ENCODE measurements around the gene KRTAP9-1. TPM values are rescaled to one million over a fixed set of nuclear protein-coding genes. Genes with fewer than 3 reads are reported as not detected.
A peak's percentile ranks its signal among the peaks of the same experiment; 100 is the strongest.

Gene KRTAP9-1
- total RNA-seq, 1 experiment from 2014 or later, result not detected

DNA sequence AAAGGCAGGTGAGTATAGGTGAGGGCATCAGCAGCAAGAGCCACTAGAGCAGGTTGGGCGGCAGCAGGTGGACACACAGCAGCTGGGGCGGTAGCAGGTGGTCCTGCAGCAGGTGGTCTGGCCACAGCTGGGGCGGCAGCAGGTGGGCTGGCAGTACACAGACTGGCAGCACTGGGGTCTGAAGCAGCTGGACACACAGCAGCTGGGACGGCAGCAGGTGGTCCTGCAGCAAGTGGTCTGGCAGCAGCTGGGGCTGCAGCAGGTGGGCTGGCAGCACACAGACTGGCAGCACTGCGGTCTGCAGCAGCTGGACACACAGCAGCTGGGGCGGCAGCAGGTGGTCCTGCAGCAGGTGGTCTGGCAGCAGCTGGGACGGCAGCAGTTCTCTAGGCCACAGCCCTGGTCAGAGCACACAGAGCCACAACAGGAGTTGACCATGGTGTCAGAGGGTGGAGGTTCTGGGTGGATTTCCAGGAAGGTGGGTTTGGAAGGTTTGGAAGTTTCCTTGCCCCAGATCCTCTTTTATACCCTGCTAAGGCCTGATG, 11.9 kb upstream of the KRTAP9-1 start, which contains the start of gene KRTAP4-2:
KRTAP4-2 (minus strand) TSS at position 495 of the 545 bp plus-strand sequence; CDS start at position 438, 57 bp downstream.
- Mint-ChIP-seq H3K4me3 (no peak within 1 kb of the TSS), H3K9me3 (no peaks in the 10 kb centered on the region), H3K36me3 (no peaks in the 10 kb centered on the region), H3K27ac (no peak within 1 kb of the TSS), H3K27me3 (ENCODE audit: low read depth) (no peaks in the 10 kb centered on the region; the same call in 1 of the 2 replicates), H3K4me1 (no peaks in the 10 kb centered on the region)
- POLR2A ChIA-PET, result no interaction called here
- ATAC-seq (no peak), DNase-seq (ENCODE audit: low spot score) (no peak)
- CTCF ChIA-PET, result interaction anchor here (1.5 kb wide), 1 partner anchor 315 kb away, joined by 3 read pairs; no protein-coding TSS in a partner anchor
- TF ChIP-seq, protein P1, sequence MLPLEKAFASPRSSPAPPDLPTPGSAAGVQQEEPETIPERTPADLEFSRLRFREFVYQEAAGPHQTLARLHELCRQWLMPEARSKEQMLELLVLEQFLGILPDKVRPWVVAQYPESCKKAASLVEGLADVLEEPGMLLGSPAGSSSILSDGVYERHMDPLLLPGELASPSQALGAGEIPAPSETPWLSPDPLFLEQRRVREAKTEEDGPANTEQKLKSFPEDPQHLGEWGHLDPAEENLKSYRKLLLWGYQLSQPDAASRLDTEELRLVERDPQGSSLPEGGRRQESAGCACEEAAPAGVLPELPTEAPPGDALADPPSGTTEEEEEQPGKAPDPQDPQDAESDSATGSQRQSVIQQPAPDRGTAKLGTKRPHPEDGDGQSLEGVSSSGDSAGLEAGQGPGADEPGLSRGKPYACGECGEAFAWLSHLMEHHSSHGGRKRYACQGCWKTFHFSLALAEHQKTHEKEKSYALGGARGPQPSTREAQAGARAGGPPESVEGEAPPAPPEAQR (CRISPR knock-in tag; IDR thresholded peaks at IDR 0.05), result no peak
- TF ChIP-seq ZNF423 (CRISPR knock-in tag; IDR thresholded peaks at IDR 0.05), result peak; percentile 55; the same call in 1 of the 2 replicates

DNA sequence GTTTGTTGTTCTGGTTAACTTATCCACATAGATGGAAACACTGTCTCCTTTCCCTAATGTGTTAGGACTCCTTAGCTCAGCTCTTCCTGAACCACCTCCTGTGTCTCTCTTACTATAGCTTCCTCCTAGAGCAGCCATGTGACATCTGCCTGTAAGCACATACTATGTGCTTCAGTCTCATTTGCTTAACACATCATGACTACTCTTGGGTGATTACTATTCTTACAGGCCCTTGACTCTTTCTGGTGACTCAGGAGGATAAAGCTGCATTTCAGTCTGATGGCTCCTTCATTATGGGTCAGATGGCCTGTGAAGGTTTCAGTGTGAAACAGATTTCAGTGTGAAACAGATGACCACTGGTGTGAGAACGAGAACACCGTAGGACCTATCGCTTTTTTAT, 11.3 kb upstream of the KRTAP9-1 start:
- ATAC-seq (no peak), DNase-seq (ENCODE audit: low spot score) (no peak)
- no peaks in the 10 kb centered on the region for H3K36me3 Mint-ChIP-seq
- H3K4me1 Mint-ChIP-seq, result no peaks in the 10 kb centered on the region
- no peaks in the 10 kb centered on the region for H3K9me3 Mint-ChIP-seq
- no peak overlapping the region for H3K4me3 Mint-ChIP-seq
- no peak overlapping the region for H3K27ac Mint-ChIP-seq
- H3K27me3 Mint-ChIP-seq (ENCODE audit: low read depth), result no peaks in the 10 kb centered on the region; the same call in 1 of the 2 replicates
- CTCF ChIA-PET, result interaction anchor here (1.5 kb wide), 1 partner anchor 315 kb away, joined by 3 read pairs; no protein-coding TSS in a partner anchor
- POLR2A ChIA-PET, result no interaction called here
- TF ChIP-seq ZNF317 (CRISPR knock-in tag; IDR thresholded peaks at IDR 0.05; ENCODE audit: borderline replicate concordance, low read depth), result no peak
- no peak for TF ChIP-seq ZNF232 (CRISPR knock-in tag; IDR thresholded peaks at IDR 0.05)
- TF ChIP-seq, protein P2, sequence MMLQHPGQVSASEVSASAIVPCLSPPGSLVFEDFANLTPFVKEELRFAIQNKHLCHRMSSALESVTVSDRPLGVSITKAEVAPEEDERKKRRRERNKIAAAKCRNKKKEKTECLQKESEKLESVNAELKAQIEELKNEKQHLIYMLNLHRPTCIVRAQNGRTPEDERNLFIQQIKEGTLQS (CRISPR knock-in tag; conservative IDR thresholded peaks at IDR 0.05), result no peak
- TF ChIP-seq, protein P3, sequence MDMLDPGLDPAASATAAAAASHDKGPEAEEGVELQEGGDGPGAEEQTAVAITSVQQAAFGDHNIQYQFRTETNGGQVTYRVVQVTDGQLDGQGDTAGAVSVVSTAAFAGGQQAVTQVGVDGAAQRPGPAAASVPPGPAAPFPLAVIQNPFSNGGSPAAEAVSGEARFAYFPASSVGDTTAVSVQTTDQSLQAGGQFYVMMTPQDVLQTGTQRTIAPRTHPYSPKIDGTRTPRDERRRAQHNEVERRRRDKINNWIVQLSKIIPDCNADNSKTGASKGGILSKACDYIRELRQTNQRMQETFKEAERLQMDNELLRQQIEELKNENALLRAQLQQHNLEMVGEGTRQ (CRISPR knock-in tag; IDR thresholded peaks at IDR 0.05), result no peak
- TF ChIP-seq, protein P4, sequence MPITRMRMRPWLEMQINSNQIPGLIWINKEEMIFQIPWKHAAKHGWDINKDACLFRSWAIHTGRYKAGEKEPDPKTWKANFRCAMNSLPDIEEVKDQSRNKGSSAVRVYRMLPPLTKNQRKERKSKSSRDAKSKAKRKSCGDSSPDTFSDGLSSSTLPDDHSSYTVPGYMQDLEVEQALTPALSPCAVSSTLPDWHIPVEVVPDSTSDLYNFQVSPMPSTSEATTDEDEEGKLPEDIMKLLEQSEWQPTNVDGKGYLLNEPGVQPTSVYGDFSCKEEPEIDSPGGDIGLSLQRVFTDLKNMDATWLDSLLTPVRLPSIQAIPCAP (CRISPR knock-in tag; IDR thresholded peaks at IDR 0.05), result no peak
- TF ChIP-seq EMX1 (CRISPR knock-in tag; IDR thresholded peaks at IDR 0.05), result no peak
- no peak for TF ChIP-seq ZNF219 (CRISPR knock-in tag; IDR thresholded peaks at IDR 0.05; ENCODE audit: borderline replicate concordance)
- TF ChIP-seq SMAD4 (CRISPR knock-in tag; IDR thresholded peaks at IDR 0.05), result no peak
- TF ChIP-seq ZNF263 (CRISPR knock-in tag; IDR thresholded peaks at IDR 0.05; ENCODE audit: low read depth), result no peak
- TF ChIP-seq, protein P5, sequence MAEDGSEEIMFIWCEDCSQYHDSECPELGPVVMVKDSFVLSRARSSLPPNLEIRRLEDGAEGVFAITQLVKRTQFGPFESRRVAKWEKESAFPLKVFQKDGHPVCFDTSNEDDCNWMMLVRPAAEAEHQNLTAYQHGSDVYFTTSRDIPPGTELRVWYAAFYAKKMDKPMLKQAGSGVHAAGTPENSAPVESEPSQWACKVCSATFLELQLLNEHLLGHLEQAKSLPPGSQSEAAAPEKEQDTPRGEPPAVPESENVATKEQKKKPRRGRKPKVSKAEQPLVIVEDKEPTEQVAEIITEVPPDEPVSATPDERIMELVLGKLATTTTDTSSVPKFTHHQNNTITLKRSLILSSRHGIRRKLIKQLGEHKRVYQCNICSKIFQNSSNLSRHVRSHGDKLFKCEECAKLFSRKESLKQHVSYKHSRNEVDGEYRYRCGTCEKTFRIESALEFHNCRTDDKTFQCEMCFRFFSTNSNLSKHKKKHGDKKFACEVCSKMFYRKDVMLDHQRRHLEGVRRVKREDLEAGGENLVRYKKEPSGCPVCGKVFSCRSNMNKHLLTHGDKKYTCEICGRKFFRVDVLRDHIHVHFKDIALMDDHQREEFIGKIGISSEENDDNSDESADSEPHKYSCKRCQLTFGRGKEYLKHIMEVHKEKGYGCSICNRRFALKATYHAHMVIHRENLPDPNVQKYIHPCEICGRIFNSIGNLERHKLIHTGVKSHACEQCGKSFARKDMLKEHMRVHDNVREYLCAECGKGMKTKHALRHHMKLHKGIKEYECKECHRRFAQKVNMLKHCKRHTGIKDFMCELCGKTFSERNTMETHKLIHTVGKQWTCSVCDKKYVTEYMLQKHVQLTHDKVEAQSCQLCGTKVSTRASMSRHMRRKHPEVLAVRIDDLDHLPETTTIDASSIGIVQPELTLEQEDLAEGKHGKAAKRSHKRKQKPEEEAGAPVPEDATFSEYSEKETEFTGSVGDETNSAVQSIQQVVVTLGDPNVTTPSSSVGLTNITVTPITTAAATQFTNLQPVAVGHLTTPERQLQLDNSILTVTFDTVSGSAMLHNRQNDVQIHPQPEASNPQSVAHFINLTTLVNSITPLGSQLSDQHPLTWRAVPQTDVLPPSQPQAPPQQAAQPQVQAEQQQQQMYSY (CRISPR knock-in tag; IDR thresholded peaks at IDR 0.05), result no peak
- TF ChIP-seq, protein P6, sequence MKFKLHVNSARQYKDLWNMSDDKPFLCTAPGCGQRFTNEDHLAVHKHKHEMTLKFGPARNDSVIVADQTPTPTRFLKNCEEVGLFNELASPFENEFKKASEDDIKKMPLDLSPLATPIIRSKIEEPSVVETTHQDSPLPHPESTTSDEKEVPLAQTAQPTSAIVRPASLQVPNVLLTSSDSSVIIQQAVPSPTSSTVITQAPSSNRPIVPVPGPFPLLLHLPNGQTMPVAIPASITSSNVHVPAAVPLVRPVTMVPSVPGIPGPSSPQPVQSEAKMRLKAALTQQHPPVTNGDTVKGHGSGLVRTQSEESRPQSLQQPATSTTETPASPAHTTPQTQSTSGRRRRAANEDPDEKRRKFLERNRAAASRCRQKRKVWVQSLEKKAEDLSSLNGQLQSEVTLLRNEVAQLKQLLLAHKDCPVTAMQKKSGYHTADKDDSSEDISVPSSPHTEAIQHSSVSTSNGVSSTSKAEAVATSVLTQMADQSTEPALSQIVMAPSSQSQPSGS (CRISPR knock-in tag; IDR thresholded peaks at IDR 0.05; ENCODE audit: borderline replicate concordance, low read depth), result no peak
- TF ChIP-seq, protein P7, sequence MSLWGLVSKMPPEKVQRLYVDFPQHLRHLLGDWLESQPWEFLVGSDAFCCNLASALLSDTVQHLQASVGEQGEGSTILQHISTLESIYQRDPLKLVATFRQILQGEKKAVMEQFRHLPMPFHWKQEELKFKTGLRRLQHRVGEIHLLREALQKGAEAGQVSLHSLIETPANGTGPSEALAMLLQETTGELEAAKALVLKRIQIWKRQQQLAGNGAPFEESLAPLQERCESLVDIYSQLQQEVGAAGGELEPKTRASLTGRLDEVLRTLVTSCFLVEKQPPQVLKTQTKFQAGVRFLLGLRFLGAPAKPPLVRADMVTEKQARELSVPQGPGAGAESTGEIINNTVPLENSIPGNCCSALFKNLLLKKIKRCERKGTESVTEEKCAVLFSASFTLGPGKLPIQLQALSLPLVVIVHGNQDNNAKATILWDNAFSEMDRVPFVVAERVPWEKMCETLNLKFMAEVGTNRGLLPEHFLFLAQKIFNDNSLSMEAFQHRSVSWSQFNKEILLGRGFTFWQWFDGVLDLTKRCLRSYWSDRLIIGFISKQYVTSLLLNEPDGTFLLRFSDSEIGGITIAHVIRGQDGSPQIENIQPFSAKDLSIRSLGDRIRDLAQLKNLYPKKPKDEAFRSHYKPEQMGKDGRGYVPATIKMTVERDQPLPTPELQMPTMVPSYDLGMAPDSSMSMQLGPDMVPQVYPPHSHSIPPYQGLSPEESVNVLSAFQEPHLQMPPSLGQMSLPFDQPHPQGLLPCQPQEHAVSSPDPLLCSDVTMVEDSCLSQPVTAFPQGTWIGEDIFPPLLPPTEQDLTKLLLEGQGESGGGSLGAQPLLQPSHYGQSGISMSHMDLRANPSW (CRISPR knock-in tag; conservative IDR thresholded peaks at IDR 0.05; ENCODE audit: low read depth), result no peak
- no peak for TF ChIP-seq MXD4 (CRISPR knock-in tag; IDR thresholded peaks at IDR 0.05; ENCODE audit: borderline replicate concordance)
- TF ChIP-seq ZNF396 (CRISPR knock-in tag; IDR thresholded peaks at IDR 0.05; ENCODE audit: borderline replicate concordance), result no peak
- TF ChIP-seq ZBTB21 (CRISPR knock-in tag; IDR thresholded peaks at IDR 0.05; ENCODE audit: borderline replicate concordance), result no peak
- no peak for TF ChIP-seq JUN (CRISPR knock-in tag; IDR thresholded peaks at IDR 0.05)
- no peak for TF ChIP-seq PRRX2 (CRISPR knock-in tag; IDR thresholded peaks at IDR 0.05)
- no peak for TF ChIP-seq CBFB (CRISPR knock-in tag; IDR thresholded peaks at IDR 0.05; ENCODE audit: low read depth)

Data from WTC11 (cell line).